SH-SY5Y (cell line): ENCODE results near the gene ID2.

ENCODE experiments used
- GATA2 ChIP-seq: IDR thresholded peaks from 2 replicates; pipeline ENCODE4 v1.6.1; 2011; ENCODE audit warnings: mild to moderate bottlenecking, low read depth, low read length
- GATA3 ChIP-seq: IDR thresholded peaks from 2 replicates; pipeline ENCODE4 v1.6.1; 2011; ENCODE audit warnings: low read depth, mild to moderate bottlenecking, low read length, moderate library complexity

Gene ID2

GRCh38 chr2:8671802-8672201 lies 10.1 kb upstream of the ID2 start:
- TF ChIP-seq GATA3 (no peak), GATA2 (no peak)

DNA sequence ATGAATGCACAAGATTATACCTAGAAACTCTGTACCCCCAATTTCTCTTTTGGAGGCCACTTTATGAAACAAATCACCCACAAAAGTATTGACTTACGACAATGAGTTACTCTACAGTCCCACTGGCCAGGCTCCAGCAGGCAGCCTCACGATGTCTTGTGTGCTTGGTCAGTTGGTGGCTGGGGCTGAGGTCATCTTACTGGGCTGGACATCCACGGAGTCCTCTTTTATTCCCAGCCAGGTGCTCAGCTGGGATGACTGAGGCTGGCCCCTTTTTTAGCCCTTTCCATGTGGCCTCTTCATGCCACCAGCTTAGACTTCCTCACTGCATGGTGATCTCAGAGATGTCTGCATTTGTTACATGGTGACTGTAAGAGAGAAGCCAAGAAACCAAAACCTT lies 8.9 kb upstream of the ID2 start:
- TF ChIP-seq GATA3 = no peak

GRCh38 chr2:8673381-8673780 lies 8.5 kb upstream of the ID2 start:
- TF ChIP-seq GATA2 (no peak), GATA3 (no peak)

- TF ChIP-seq GATA3 = no peak
- no peak for TF ChIP-seq GATA2
Observed at GRCh38 chr2:8674420-8675009, 7.3 kb upstream of the ID2 start.

DNA sequence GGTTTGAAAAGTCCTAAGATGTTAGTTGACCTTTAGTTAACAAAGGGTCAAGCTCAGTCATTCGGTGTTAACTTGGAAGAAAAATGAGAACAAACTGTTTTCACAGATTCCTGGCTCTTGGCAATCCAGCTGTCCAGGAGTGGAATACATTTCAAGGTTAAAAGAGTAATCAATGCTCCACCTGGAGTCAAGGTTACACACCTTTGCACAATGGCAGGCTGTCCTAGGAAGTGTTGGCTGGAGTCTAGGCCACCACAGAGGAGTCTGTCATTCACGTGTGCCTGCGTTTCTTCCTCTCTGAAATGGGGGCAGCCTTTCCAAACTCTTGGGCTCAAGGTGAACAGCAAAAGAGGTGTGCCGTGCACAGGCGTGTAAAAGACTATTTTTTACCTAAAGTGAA lies 6.3 kb upstream of the ID2 start:
- no peak for TF ChIP-seq GATA2
- TF ChIP-seq GATA3 = no peak

DNA sequence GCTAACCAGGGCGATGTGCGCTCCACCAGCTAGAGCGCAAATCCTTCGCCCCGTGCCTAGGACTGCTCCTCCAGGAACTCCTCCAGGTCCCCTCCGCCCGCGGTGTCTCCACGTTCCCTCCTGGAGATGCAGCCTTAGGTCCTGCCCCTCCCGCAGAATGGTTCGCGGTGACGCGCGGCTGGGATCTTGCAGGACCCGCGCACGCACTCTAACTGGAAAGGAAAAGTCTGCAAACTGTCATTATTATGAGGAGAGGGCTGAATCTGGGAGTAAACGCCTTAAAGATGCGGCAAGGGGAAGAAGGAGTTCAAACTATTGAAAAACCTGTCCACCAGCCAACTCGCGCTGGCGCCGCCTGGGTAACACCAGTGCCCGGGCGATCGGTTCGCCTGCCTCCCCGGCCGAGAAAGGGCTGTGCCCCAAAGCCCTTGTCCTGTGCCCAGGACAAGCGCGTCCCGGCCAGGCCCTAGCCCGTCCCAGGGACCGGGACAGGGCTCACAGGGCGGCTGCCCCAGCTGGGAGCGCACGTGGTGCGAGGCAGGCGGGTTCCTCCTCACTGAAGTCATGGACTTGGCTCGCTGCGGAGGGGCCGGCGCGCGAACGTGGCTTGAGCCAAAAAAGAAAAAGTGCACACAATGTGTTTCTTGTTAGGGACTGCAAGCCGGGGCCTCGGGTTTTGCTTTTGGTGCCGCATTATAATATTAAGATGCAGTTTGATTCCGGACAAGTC lies 5.5 kb upstream of the ID2 start:
- no peak for TF ChIP-seq GATA3
- no peak for TF ChIP-seq GATA2

- TF ChIP-seq GATA2 (peak; percentile 65; the same call in 1 of the 2 replicates), GATA3 (no peak)
Observed at GRCh38 chr2:8676921-8677645, 4.8 kb upstream of the ID2 start.

DNA sequence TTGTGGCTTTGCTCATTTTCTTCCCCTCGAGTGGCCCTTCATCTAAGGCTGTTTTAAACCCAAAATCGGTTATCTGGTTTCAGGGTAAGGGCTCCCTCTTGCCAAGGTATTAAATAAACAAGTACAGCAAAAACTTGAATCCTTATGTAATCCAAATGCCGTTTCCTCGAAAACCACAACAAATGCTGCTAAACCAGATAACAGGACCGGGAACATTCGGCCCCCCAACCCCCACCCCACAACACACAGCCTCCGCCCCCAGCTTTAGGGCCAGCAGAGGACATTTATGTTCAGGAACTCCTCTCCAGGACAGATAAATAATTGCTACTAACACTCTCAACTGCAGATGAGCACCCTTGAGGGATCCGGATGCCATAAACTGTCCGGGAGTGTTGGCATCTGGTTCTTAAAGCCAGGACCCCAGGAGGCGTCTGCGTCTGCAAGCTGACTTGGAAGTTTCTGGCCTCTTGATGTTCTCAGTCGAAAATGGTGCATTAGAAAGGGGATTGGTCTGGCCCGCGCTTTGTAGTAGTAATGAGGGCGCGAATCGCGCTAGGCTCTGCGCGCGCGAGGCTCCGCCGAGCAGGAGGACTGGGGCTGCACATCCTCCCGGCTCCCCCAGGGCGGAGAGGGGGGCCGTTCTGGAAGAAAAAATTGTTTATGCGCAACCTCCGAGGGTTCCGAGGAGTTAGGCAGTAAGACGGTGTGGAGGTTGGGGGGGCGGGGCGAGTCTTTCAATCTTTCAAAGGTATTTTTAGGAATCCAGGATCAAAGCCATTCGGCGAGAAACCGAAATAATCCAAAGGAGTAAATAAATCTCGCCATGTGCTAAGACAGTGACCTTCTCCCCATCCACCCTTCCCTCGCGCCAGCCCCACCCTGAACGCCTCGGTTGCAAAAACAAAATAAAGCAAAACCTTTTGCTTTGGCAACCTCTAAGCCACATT lies 3.9 kb upstream of the ID2 start:
- TF ChIP-seq GATA2 = no peak
- TF ChIP-seq GATA3 = no peak

GRCh38 chr2:8678731-8679566 lies 2.9 kb upstream of the ID2 start:
- TF ChIP-seq GATA3 (no peak), GATA2 (0 out of 2 replicates have a peak, but pooled peaks have one; percentile 20)

DNA sequence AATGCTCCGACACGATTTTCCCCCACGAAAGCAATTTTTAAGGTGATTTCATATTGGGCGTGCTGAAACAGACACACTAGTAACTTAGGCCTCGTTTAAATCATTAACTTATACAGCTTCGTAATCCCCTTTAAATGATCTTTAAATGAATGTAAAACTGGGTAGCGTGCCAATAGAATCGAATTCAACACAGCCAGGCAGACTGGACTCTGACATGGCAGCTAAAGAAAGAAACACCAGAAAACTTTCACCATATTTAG lies 2.4 kb upstream of the ID2 start:
- TF ChIP-seq GATA2 = no peak
- no peak for TF ChIP-seq GATA3

- TF ChIP-seq GATA3 (no peak), GATA2 (0 out of 2 replicates have a peak, but pooled peaks have one; percentile 14)
Observed at GRCh38 chr2:8679827-8680731, 1.8 kb upstream of the ID2 start.
